ENCODE results near the gene METAP1D. TPM values are rescaled to one million over a fixed set of nuclear protein-coding genes. Genes with fewer than 3 reads are reported as not detected.

Gene METAP1D
- total and polyA plus RNA-seq, 2 donors from 2014 or later: 4.0 to 6.2 TPM

DNA sequence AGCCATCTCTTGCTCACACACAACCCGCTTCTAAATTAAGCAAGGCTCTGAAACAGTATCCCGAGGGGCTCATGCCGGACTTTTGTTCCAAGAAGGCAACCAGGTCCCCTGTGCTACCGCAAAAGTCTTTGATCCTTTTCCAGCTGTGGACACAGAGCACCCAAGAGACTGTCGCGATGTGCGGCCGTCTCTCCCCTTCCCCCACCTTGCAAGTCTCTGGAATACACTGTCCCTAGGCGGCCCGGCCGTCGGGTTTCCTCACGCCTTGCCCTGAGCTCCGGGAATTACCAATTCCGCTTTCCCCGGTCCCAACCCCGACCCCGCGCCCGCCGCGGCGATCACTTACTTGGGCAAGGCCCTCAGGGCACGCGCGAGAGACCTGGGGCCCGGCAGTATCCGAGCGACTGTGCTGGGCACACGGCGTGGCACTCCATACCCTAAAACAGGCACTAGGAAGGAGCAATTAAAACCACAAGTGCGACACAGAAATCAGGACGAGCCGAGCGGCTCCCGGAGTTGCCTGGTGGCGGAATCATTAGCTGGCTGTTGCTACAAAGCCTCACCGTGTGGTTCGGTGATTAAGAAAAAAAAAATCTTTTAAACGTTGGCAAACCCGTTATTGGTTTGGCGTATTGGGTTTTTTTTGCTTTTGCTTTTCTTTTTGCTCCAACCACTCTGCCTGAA, 83.3 kb downstream of the METAP1D start:
- peaks cover 0 to 4% (median 0%) of the 10 kb centered on the region in 3 donors for H3K9me3 ChIP-seq (ENCODE audit: control insufficient read depth in 2 of 3, insufficient read depth in 1 of 3, low read length in 3 of 3)
- DNase-seq (peak; percentile 25 to 78 (median 51)), FAIRE-seq (no peak)
- peaks cover 90% of the 10 kb centered on the region for H3K27me3 ChIP-seq (ENCODE audit: control insufficient read depth, insufficient read depth, low read length)
- no peak overlapping the region for H3K4me3 ChIP-seq (ENCODE audit: low read length in 3 of 3)
- no peak overlapping the region for H3K9ac ChIP-seq (ENCODE audit: low read length in 3 of 3)
- intact Hi-C loops (cut with DNase I): no loop called here
- peaks cover 0 to 20% (median 0%) of the 10 kb centered on the region in 3 donors for H3K4me1 ChIP-seq (ENCODE audit: control insufficient read depth in 2 of 3, insufficient read depth in 2 of 3, low read depth in 1 of 3, low read length in 3 of 3)
- TF ChIP-seq, protein P1, sequence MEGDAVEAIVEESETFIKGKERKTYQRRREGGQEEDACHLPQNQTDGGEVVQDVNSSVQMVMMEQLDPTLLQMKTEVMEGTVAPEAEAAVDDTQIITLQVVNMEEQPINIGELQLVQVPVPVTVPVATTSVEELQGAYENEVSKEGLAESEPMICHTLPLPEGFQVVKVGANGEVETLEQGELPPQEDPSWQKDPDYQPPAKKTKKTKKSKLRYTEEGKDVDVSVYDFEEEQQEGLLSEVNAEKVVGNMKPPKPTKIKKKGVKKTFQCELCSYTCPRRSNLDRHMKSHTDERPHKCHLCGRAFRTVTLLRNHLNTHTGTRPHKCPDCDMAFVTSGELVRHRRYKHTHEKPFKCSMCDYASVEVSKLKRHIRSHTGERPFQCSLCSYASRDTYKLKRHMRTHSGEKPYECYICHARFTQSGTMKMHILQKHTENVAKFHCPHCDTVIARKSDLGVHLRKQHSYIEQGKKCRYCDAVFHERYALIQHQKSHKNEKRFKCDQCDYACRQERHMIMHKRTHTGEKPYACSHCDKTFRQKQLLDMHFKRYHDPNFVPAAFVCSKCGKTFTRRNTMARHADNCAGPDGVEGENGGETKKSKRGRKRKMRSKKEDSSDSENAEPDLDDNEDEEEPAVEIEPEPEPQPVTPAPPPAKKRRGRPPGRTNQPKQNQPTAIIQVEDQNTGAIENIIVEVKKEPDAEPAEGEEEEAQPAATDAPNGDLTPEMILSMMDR (IDR thresholded peaks at IDR 0.05; ENCODE audit: borderline replicate concordance, extremely low read depth, insufficient read depth): no peak
- H3K36me3 ChIP-seq (ENCODE audit: control insufficient read depth in 2 of 3, insufficient read depth in 3 of 3, low read length in 3 of 3): no peaks in the 10 kb centered on the region
- H3K27ac ChIP-seq (ENCODE audit: low read depth in 2 of 2, low read length in 2 of 2): no peak overlapping the region

DNA sequence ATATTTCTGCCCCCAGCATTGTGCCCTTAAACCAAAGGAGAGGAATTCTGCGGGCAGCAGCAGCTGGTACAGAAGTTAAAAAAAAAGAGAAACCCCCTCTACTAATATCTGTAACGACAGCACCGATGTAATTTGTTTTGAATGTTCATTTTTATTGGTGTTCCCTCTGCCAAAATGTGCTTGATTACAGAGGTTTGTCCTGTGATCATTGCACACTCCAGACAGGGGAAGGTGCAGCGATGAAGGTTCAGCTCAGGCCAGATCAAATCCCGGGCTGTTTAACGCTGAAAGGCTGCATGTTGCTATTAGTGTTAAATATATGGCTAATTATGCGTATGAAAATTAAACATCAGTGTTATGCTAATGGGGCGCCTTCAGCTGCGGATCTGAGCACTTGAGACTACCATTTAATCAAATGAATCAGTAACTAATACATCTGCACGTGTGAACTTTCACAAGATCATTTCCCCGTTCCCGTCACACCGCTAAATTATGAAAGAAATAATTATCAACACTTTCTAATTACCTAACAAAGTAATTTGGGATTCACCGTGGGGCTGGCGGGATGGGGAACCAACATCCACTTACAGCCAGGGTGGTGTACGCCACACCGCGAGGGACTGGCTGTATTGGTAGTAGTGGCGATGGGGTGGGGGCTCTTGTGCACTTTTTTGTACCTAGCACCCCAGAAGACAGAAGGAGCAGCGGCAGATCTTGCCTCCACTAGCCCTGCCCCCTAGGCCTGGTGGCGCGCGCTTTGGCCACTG, 84.1 kb downstream of the METAP1D start:
- H3K4me3 ChIP-seq (ENCODE audit: low read length in 3 of 3): no peak overlapping the region
- H3K4me1 ChIP-seq (ENCODE audit: control insufficient read depth in 2 of 3, insufficient read depth in 2 of 3, low read depth in 1 of 3, low read length in 3 of 3): peaks cover 0 to 20% (median 0%) of the 10 kb centered on the region in 3 donors

DNA sequence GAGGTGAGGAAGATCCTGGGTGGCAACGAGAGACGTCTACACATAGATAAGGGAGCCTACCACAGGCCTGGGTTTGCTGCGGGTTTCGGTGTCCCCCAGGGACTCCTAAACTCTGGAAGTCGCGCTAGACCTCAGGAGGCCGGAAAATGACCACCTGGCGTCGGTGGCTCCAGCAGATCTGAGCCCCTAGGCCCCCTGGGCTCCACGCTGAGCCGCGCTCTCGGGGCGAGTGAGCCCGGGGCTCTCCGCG, 84.6 kb downstream of the METAP1D start:
- Histone ChIP-seq H3K9me3 (ENCODE audit: control insufficient read depth in 2 of 3, insufficient read depth in 1 of 3, low read length in 3 of 3) (peaks cover 0 to 4% (median 0%) of the 10 kb centered on the region in 3 donors), H3K36me3 (ENCODE audit: control insufficient read depth in 2 of 3, insufficient read depth in 3 of 3, low read length in 3 of 3) (no peaks in the 10 kb centered on the region), H3K27me3 (ENCODE audit: control insufficient read depth, insufficient read depth, low read length) (peaks cover 91% of the 10 kb centered on the region), H3K4me3 (ENCODE audit: low read length in 3 of 3) (no peak overlapping the region), H3K27ac (ENCODE audit: low read depth in 2 of 2, low read length in 2 of 2) (no peak overlapping the region), H3K9ac (ENCODE audit: low read length in 3 of 3) (no peak overlapping the region), H3K4me1 (ENCODE audit: control insufficient read depth in 2 of 3, insufficient read depth in 2 of 3, low read depth in 1 of 3, low read length in 3 of 3) (peaks cover 0 to 20% (median 0%) of the 10 kb centered on the region in 3 donors)
- TF ChIP-seq, protein P1 (IDR thresholded peaks at IDR 0.05; ENCODE audit: borderline replicate concordance, extremely low read depth, insufficient read depth): no peak
- peak in 2 of 5 donors; percentile 10 to 57 for DNase-seq
- intact Hi-C loops (cut with DNase I): no loop called here
- FAIRE-seq: no peak

More for the DNA sequence above, 84.1 kb downstream of the METAP1D start:
- H3K27me3 ChIP-seq (ENCODE audit: control insufficient read depth, insufficient read depth, low read length): peaks cover 91% of the 10 kb centered on the region
- H3K36me3 ChIP-seq (ENCODE audit: control insufficient read depth in 2 of 3, insufficient read depth in 3 of 3, low read length in 3 of 3): no peaks in the 10 kb centered on the region
- DNase-seq (peak in 2 of 5 donors; percentile 20 to 41), FAIRE-seq (no peak)
- H3K27ac ChIP-seq (ENCODE audit: low read depth in 2 of 2, low read length in 2 of 2): no peak overlapping the region
- intact Hi-C loops (cut with DNase I): no loop called here
- TF ChIP-seq, protein P1 (IDR thresholded peaks at IDR 0.05; ENCODE audit: borderline replicate concordance, extremely low read depth, insufficient read depth): no peak
- H3K9me3 ChIP-seq (ENCODE audit: control insufficient read depth in 2 of 3, insufficient read depth in 1 of 3, low read length in 3 of 3): peaks cover 0 to 4% (median 0%) of the 10 kb centered on the region in 3 donors
- H3K9ac ChIP-seq (ENCODE audit: low read length in 3 of 3): no peak overlapping the region
